ENCODE results near the gene BCL2L2. TPM values are rescaled to one million over a fixed set of nuclear protein-coding genes. Genes with fewer than 3 reads are reported as not detected.

The BCL2L2 gene
- total RNA-seq, 1 donor from 2014 or later = 22.5 TPM

- Mint-ChIP-seq H3K4me1 (ENCODE audit: unreplicated experiment) (peaks cover 13% of the 10 kb centered on the region), H3K27ac (no peak overlapping the region), H3K4me3 (no peak overlapping the region), H3K27me3 (peaks cover 15% of the 10 kb centered on the region), H3K36me3 (peaks cover 20% of the 10 kb centered on the region), H3K9me3 (no peaks in the 10 kb centered on the region)
- DNase-seq (ENCODE audit: extremely low spot score, unreplicated experiment) = no peak
- no peak for TF ChIP-seq CTCF (conservative IDR thresholded peaks at IDR 0.05)
Measured at GRCh38 chr14:23356662-23357061, 50.0 kb downstream of the BCL2L2 start.

- peaks cover 15% of the 10 kb centered on the region for H3K27me3 Mint-ChIP-seq
Measured at GRCh38 chr14:23357261-23357660, 50.6 kb downstream of the BCL2L2 start.

GRCh38 chr14:23358042-23358441, 51.4 kb downstream of the BCL2L2 start:
- no peak overlapping the region for H3K4me3 Mint-ChIP-seq
- TF ChIP-seq CTCF (conservative IDR thresholded peaks at IDR 0.05) = no peak
- no peak for DNase-seq (ENCODE audit: extremely low spot score, unreplicated experiment)
- no peaks in the 10 kb centered on the region for H3K9me3 Mint-ChIP-seq
- no peak overlapping the region for H3K27ac Mint-ChIP-seq
- peaks cover 17% of the 10 kb centered on the region for H3K4me1 Mint-ChIP-seq (ENCODE audit: unreplicated experiment)
- peaks cover 20% of the 10 kb centered on the region for H3K36me3 Mint-ChIP-seq
- H3K27me3 Mint-ChIP-seq = peaks cover 11% of the 10 kb centered on the region

More at GRCh38 chr14:23357261-23357660, 50.6 kb downstream of the BCL2L2 start:
- Mint-ChIP-seq H3K27ac (no peak overlapping the region), H3K9me3 (no peaks in the 10 kb centered on the region), H3K36me3 (peaks cover 20% of the 10 kb centered on the region), H3K4me1 (ENCODE audit: unreplicated experiment) (peaks cover 18% of the 10 kb centered on the region), H3K4me3 (no peak overlapping the region)
- no peak for DNase-seq (ENCODE audit: extremely low spot score, unreplicated experiment)
- TF ChIP-seq CTCF (conservative IDR thresholded peaks at IDR 0.05) = no peak

- peaks cover 7% of the 10 kb centered on the region for H3K27me3 Mint-ChIP-seq
- no peak overlapping the region for H3K27ac Mint-ChIP-seq
- H3K4me3 Mint-ChIP-seq = no peak overlapping the region
- DNase-seq (ENCODE audit: extremely low spot score, unreplicated experiment) = no peak
- no peaks in the 10 kb centered on the region for H3K9me3 Mint-ChIP-seq
- H3K4me1 Mint-ChIP-seq (ENCODE audit: unreplicated experiment) = peaks cover 15% of the 10 kb centered on the region
- TF ChIP-seq CTCF (conservative IDR thresholded peaks at IDR 0.05) = no peak
- peaks cover 20% of the 10 kb centered on the region for H3K36me3 Mint-ChIP-seq
Measured at GRCh38 chr14:23358553-23359166, 52.0 kb downstream of the BCL2L2 start.

GRCh38 chr14:23359167-23359626, 52.6 kb downstream of the BCL2L2 start:
- peaks cover 17% of the 10 kb centered on the region for H3K4me1 Mint-ChIP-seq (ENCODE audit: unreplicated experiment)
- TF ChIP-seq CTCF (conservative IDR thresholded peaks at IDR 0.05) = no peak
- H3K9me3 Mint-ChIP-seq = no peaks in the 10 kb centered on the region
- H3K4me3 Mint-ChIP-seq = no peak overlapping the region
- DNase-seq (ENCODE audit: extremely low spot score, unreplicated experiment) = no peak
- H3K36me3 Mint-ChIP-seq = peaks cover 20% of the 10 kb centered on the region
- peaks cover 2% of the 10 kb centered on the region for H3K27me3 Mint-ChIP-seq
- no peak overlapping the region for H3K27ac Mint-ChIP-seq

Measured in type B pancreatic cell (in vitro differentiated cells).